Parathyroid adenoma (tissue), 2 donors: ENCODE measurements around the gene EXOC4.

Experiments
- H2AFZ ChIP-seq: fragments of 300-600 bp; sonication (generic); one replicate; pipeline ENCODE4 v1.7.0; 2017; ENCODE audit warnings: antibody characterized with exemption, mild to moderate bottlenecking
- H3K27ac ChIP-seq: fragments of 300-600 bp; sonication (generic); one replicate; pipeline ENCODE4 v1.7.0; 2017
- H3K27me3 ChIP-seq: fragments of 300-600 bp; sonication (generic); one replicate; pipeline ENCODE4 v1.7.0; 2017; ENCODE audit warnings: low read length; ENCODE audit not compliant: control insufficient read depth, insufficient read depth
- H3K36me3 ChIP-seq: fragments of 300-600 bp; sonication (generic); one replicate; pipeline ENCODE4 v1.7.0; 2017; ENCODE audit warnings: low read length; ENCODE audit not compliant: control insufficient read depth, insufficient read depth
- H3K4me1 ChIP-seq: fragments of 300-600 bp; sonication (generic); one replicate; pipeline ENCODE4 v1.7.0; 2017; ENCODE audit warnings: control low read depth
- H3K4me2 ChIP-seq: fragments of 300-600 bp; sonication (generic); one replicate; pipeline ENCODE4 v1.7.0; 2017; ENCODE audit warnings: low read length
- H3K4me3 ChIP-seq: fragments of 300-600 bp; sonication (generic); one replicate; pipeline ENCODE4 v1.7.0; 2017; ENCODE audit warnings: low read depth, low read length
- H3K79me2 ChIP-seq: fragments of 300-600 bp; sonication (generic); one replicate; pipeline ENCODE4 v1.7.0; 2017; ENCODE audit warnings: control low read depth
- H3K9ac ChIP-seq: fragments of 300-600 bp; sonication (generic); one replicate; pipeline ENCODE4 v1.7.0; 2017; ENCODE audit warnings: mild to moderate bottlenecking
- H3K9me3 ChIP-seq: fragments of 300-600 bp; sonication (generic); one replicate; pipeline ENCODE4 v1.7.0; 2017; ENCODE audit warnings: low read length; ENCODE audit not compliant: control insufficient read depth
- TF ChIP-seq, protein P1 (sequence below): fragments of 300-600 bp; sonication (generic); IDR thresholded peaks from one replicate; pipeline ENCODE4 v1.7.0; 2017; ENCODE audit warnings: antibody characterized with exemption, mild to moderate bottlenecking
- donor health status: primary hyperparathyroidism.

EXOC4 gene

GRCh38 chr7:133727476-133728214 is 474.8 kb downstream of the EXOC4 start:
- Histone ChIP-seq H3K4me1 (no peaks in the 10 kb centered on the region), H3K36me3 (no peaks in the 10 kb centered on the region), H3K27me3 (no peaks in the 10 kb centered on the region), H3K9ac (no peak overlapping the region), H3K27ac (no peak overlapping the region), H3K4me2 (no peak overlapping the region), H2AFZ (no peak overlapping the region), H3K9me3 (no peaks in the 10 kb centered on the region), H3K79me2 (no peaks in the 10 kb centered on the region), H3K4me3 (no peak overlapping the region)
- TF ChIP-seq, protein P1, sequence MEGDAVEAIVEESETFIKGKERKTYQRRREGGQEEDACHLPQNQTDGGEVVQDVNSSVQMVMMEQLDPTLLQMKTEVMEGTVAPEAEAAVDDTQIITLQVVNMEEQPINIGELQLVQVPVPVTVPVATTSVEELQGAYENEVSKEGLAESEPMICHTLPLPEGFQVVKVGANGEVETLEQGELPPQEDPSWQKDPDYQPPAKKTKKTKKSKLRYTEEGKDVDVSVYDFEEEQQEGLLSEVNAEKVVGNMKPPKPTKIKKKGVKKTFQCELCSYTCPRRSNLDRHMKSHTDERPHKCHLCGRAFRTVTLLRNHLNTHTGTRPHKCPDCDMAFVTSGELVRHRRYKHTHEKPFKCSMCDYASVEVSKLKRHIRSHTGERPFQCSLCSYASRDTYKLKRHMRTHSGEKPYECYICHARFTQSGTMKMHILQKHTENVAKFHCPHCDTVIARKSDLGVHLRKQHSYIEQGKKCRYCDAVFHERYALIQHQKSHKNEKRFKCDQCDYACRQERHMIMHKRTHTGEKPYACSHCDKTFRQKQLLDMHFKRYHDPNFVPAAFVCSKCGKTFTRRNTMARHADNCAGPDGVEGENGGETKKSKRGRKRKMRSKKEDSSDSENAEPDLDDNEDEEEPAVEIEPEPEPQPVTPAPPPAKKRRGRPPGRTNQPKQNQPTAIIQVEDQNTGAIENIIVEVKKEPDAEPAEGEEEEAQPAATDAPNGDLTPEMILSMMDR = no peak

- TF ChIP-seq, protein P1 = no peak
- H3K27me3 ChIP-seq = no peaks in the 10 kb centered on the region
- H3K9ac ChIP-seq = no peak overlapping the region
- no peak overlapping the region for H3K27ac ChIP-seq
- H2AFZ ChIP-seq = no peak overlapping the region
- no peaks in the 10 kb centered on the region for H3K79me2 ChIP-seq
- H3K4me1 ChIP-seq = no peaks in the 10 kb centered on the region
- no peak overlapping the region for H3K4me3 ChIP-seq
- H3K9me3 ChIP-seq = no peaks in the 10 kb centered on the region
- no peaks in the 10 kb centered on the region for H3K36me3 ChIP-seq
- H3K4me2 ChIP-seq = no peak overlapping the region
Observed at GRCh38 chr7:133730360-133730759, 477.5 kb downstream of the EXOC4 start.

DNA sequence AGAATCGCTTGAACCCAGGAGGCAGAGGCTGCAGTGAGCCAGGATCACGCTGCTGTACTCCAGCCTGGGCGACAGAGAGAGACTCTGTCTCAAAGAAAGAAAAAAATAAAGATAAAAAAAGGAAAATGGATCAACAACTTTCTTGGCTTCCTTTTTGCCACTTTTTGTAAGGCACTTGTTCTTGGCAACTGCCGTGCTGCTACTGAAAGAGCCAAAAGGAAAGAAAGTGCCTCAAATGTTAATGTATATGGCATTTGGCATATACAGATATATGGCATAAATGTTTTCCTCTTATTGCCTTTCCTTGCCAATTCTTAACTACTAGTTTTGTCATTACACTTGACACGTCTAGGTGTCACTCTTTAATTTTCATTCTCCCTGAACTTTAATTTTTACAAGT is 480.5 kb downstream of the EXOC4 start:
- H3K4me1 ChIP-seq = no peaks in the 10 kb centered on the region
- H3K27ac ChIP-seq = no peak overlapping the region
- no peak overlapping the region for H3K4me2 ChIP-seq
- H3K9ac ChIP-seq = no peak overlapping the region
- TF ChIP-seq, protein P1 = no peak
- H3K79me2 ChIP-seq = no peaks in the 10 kb centered on the region
- no peak overlapping the region for H3K4me3 ChIP-seq
- no peaks in the 10 kb centered on the region for H3K9me3 ChIP-seq
- no peaks in the 10 kb centered on the region for H3K27me3 ChIP-seq
- no peaks in the 10 kb centered on the region for H3K36me3 ChIP-seq
- no peak overlapping the region for H2AFZ ChIP-seq

DNA sequence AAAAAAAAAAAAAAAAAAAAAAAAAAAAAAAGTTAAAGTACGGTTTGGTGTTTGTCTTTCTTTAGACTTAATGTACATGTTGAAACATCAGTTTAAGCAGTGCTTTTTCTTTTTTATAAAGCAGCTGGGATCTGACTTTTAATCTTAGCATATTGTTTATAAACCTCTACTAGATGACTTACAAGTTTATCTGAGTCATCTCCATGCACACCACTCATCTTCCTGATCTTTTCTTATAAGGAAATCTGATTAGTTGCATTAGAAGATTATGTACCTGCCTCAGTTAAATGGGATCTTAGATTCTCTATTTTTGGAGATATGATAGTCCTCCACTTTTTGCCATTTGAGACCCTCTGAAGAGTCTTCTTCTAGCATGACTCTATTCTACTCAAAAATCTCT is 482.3 kb downstream of the EXOC4 start:
- TF ChIP-seq, protein P1 = no peak
- no peak overlapping the region for H3K27ac ChIP-seq
- no peaks in the 10 kb centered on the region for H3K9me3 ChIP-seq
- H3K4me3 ChIP-seq = no peak overlapping the region
- H2AFZ ChIP-seq = no peak overlapping the region
- H3K9ac ChIP-seq = no peak overlapping the region
- H3K4me2 ChIP-seq = no peak overlapping the region
- H3K4me1 ChIP-seq = no peaks in the 10 kb centered on the region
- no peaks in the 10 kb centered on the region for H3K36me3 ChIP-seq
- no peaks in the 10 kb centered on the region for H3K27me3 ChIP-seq
- no peaks in the 10 kb centered on the region for H3K79me2 ChIP-seq

GRCh38 chr7:133739817-133740216 is 486.9 kb downstream of the EXOC4 start:
- Histone ChIP-seq H3K9me3 (no peaks in the 10 kb centered on the region), H3K27me3 (no peaks in the 10 kb centered on the region), H3K4me2 (no peak overlapping the region), H3K36me3 (no peaks in the 10 kb centered on the region), H3K27ac (no peak overlapping the region), H3K79me2 (no peaks in the 10 kb centered on the region), H3K9ac (no peak overlapping the region), H3K4me1 (peaks cover 3% of the 10 kb centered on the region), H2AFZ (no peak overlapping the region), H3K4me3 (no peak overlapping the region)
- TF ChIP-seq, protein P1 = no peak
